Esophagus muscularis mucosa (tissue), 4 donors: ENCODE data around the gene KRT73.

Experiments used
- EP300 ChIP-seq: sonication (generic); formaldehyde crosslinking; IDR thresholded peaks from one replicate; pipeline ENCODE4 v1.6.1; 2017; ENCODE audit warnings: antibody characterized with exemption
- POLR2AphosphoS5 ChIP-seq, 2 donors: sonication (generic); formaldehyde crosslinking; IDR thresholded peaks; one replicate each; pipeline ENCODE4 v1.6.1; 2017; ENCODE audit warnings: antibody characterized with exemption in 2 of 2
- TF ChIP-seq, protein P1 (sequence below), 3 experiments: fragments of 200-600 bp in 2 of 3; fragments of 450-650 bp in 1 of 3; sonication (generic) in 2 of 3; IDR thresholded peaks; one replicate each; pipeline ENCODE4 v1.5.1; 2017 to 2019; ENCODE audit warnings: antibody characterized with exemption in 3 of 3, mild to moderate bottlenecking in 2 of 3, moderate library complexity in 1 of 3

GRCh38 chr12:52608161-52608560, 10.2 kb downstream of the KRT73 start:
- TF ChIP-seq EP300: no peak
- TF ChIP-seq, protein P1, sequence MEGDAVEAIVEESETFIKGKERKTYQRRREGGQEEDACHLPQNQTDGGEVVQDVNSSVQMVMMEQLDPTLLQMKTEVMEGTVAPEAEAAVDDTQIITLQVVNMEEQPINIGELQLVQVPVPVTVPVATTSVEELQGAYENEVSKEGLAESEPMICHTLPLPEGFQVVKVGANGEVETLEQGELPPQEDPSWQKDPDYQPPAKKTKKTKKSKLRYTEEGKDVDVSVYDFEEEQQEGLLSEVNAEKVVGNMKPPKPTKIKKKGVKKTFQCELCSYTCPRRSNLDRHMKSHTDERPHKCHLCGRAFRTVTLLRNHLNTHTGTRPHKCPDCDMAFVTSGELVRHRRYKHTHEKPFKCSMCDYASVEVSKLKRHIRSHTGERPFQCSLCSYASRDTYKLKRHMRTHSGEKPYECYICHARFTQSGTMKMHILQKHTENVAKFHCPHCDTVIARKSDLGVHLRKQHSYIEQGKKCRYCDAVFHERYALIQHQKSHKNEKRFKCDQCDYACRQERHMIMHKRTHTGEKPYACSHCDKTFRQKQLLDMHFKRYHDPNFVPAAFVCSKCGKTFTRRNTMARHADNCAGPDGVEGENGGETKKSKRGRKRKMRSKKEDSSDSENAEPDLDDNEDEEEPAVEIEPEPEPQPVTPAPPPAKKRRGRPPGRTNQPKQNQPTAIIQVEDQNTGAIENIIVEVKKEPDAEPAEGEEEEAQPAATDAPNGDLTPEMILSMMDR (IDR thresholded peaks at IDR 0.05): no peak
- no peak for TF ChIP-seq POLR2AphosphoS5 (IDR thresholded peaks at IDR 0.05)
